Stimulated activated CD8-positive, alpha-beta memory T cell treated with anti-CD3 and anti-CD28 coated beads, Interleukin-7, amount 100 ng/mL, for 24 hours (primary cell): ENCODE measurements around the gene MYH7.
"Not testable (repeated sequence)": the region's sequence is repeated elsewhere in the genome, so short reads cannot be mapped to it uniquely, and the experiment has no call there.

ENCODE experiments used
- DNase-seq: peaks from one replicate; pipeline ENCODE4 v3.0.0-alpha.2; 2020; ENCODE audit warnings: low read depth

Gene MYH7

DNA sequence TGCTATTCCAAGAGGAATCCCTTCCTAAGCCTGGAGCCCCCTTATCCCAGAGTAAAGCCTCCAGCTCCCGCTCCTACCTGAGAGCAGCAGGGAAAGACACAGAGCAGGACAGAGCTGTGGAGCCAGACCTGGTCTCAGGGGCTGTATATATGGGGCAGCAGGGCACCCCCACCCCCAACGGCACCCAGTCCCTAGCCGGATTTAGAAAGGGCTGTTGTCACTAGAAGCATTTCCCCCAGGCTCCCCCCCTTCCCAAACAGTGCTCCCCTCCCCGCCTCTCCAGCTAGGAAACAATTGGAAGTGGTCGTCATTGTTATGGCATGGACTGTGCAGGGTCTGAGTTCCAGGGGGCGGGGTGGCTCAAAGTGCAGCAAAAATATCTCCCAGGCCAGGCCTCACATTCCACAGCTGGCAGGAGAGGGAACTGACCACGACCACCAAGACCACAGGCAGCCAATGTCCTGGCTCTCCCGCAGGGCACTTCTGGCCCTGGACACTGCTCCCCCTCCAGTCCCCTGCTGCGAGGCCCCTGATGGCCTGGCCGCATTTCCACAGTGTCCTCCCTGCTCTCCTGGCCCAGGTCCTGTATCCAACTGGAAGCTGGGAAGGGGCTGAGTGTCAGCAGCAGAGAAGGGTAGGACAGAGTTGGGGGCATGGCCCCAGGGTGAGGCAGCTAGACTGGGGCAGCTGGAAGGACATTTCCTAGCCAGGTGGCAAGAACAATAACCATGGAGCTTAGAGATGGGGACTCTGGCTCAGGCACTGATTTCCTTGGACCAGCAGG lies at the start of gene MYH7:
MYH7 (minus strand) TSS at position 118 of the 784 bp plus-strand sequence. CDS start 1,928 bp downstream, outside the sequence.
- no peak for DNase-seq

DNA sequence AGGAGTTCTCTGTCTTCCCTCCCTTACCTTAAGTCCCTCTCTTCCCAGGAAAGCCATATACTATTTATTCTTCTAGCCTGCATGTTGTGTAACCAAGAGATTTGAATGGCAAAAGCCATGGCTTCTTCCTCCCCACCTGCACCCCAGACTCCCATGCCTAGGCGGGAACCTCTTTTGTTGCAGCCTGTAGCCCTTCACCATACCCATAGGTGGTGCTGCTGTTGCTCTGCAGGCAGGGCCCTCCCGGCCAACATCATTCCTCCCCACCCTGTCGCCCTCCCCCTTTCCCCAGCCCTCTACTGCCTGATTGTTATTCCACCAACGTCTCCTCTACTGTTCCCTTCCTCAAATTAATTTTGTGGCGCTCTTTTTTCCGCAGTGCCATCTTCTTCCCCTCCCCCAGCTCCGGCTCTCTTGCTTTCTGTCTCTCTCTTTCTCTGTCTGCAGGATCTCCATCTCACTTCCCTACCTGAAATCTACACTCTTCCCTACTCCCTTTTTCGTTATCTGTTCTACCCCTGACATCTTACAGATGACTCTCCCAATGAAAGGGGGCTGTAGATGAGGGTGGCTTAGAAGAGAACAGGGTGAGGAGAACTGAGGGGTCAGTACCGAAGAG lies 47.9 kb upstream of the MYH7 start:
- DNase-seq = no peak

GRCh38 chr14:23482823-23483148 lies 47.3 kb upstream of the MYH7 start:
- no peak for DNase-seq

GRCh38 chr14:23481979-23482822 lies 46.7 kb upstream of the MYH7 start:
- DNase-seq = no peak

DNA sequence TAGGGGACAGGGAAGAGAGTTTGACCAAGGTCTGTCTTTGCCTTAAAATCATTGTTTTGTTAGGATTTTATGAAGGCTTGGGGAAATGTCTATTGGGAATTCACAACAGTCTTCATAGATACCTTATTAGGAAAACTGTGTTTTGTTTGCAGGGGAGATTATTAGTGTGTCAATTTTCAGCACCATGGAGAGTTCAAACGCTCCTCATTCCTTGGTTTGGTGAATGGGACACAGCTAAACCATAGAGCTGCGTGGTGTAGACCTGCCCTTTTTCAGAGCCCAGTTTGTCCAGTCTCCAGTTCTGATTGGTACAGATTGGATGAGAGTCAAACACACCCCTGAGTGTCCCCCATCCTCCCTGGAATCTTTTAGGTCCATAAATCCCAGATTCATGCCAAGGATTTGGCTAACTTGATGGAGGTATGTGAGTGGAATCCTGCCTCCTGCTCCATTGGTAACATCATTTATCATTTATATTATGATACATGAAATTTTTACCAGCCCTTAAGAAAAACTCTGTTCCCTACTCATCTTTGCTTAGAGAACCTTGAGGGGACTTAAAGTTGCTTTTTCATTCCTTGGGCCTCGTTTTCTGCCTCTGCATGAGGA lies 46.0 kb upstream of the MYH7 start:
- DNase-seq = no peak

DNA sequence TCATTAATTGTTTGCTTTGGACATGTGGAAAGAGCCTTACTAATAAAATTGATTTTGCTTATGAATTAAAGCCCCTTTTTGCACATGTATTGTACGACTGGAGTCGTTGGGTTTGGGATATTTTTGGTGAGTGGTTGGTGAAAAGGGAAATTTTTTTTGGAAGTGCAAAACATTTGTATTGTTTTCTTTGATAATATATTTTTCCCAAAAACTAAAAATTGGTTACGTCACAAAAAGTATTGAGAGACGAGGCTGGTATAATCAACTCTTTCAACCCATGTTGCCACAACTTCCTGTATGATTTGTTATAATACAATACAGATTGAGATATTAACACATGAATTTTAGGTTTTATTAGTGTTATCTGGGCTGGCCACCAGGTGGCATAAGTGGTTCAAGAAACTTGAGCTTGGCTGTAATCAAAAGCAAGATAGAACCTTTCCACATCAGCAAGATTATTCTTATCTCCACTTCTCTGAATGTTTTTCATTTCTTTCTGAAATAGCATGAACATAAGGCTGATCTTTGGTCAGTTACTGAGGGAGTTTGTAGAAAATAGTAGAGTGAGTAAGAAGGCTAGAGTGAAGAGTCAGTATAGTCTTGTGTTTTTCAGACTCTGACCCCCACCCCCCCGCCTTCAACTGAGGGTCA lies 42.8 kb upstream of the MYH7 start:
- DNase-seq = peak; percentile 29

- no peak for DNase-seq
Measured at GRCh38 chr14:23470947-23471346, 35.5 kb upstream of the MYH7 start.

DNA sequence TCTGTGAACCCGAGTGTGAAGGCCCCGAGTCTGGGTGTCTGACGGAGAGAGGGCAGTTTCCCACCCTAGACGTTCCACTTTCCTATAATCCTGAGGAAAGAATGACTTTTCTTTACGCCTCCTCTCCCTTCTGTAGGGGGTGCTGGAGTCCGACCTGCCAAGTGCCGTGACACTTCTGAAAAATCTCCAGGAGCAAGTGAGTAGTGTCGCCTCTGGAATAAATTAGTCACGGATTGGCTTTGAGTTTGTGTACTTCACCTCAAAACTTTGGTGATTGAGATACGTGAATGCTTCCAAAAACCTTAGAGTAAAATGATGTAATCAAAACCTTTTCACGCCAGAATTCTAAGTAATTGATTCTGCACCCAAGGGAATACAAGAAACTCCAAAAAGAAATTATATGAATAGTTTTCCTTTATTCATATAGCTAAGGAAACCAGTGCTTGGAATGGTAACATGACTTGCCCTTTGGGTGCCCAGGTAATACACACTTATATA lies 34.5 kb upstream of the MYH7 start:
- no peak for DNase-seq

- peak; percentile 83 for DNase-seq
Measured at GRCh38 chr14:23469127-23469905, 33.9 kb upstream of the MYH7 start, which contains the start of gene NGDN. Gene NGDN (plus strand): TSS chr14:23469703. CDS start chr14:23469716, 13 bp downstream.

- no peak for DNase-seq
Measured at GRCh38 chr14:23468704-23469126, 33.3 kb upstream of the MYH7 start.

- no peak for DNase-seq
Measured at GRCh38 chr14:23465261-23465660, 29.8 kb upstream of the MYH7 start.

- no peak for DNase-seq
Measured at GRCh38 chr14:23464700-23465099, 29.2 kb upstream of the MYH7 start.

DNA sequence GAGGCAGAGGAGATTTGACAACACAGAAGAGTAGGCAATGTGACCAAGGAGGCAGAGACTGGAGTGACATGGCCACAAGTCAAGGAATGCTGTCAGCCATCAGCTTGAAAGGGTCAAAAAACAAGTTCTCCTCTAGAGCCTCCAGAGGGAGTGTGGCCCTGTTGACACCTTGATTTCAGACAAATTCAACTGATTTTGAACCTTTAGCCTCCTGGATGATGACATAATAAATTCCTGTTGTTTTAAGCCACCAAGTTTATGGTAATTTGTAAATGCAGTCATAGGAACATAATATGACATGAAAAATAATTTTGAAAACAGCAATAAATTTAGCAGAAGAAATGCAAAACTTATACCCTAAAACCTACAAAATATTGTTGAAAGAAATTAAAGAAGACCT lies 25.5 kb upstream of the MYH7 start:
- DNase-seq = no peak

- no peak for DNase-seq
Measured at GRCh38 chr14:23457587-23458445, 22.4 kb upstream of the MYH7 start.

- DNase-seq = not testable (repeated sequence)
Measured at GRCh38 chr14:23456883-23457586, 21.6 kb upstream of the MYH7 start.

DNA sequence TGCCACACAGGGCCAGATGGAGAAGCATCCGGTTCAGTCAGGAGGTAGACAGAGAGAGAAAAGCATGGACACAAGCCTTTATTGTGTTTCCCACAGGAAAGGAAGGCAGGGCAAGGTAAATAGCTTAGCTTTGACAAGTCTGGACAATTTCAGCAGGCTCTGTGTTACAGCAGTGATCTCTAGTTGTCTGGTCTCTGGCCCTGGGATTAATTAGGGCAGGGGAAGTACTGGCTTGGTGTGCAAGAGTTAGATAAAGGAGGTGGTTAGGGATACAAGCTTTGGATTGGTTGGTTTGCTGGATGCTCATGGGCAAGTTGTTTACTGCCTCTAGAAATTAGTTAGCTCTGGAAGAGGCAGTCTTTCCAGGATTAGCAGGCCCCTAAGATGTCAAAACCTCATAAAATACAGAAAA lies 19.0 kb upstream of the MYH7 start:
- DNase-seq = no peak

DNA sequence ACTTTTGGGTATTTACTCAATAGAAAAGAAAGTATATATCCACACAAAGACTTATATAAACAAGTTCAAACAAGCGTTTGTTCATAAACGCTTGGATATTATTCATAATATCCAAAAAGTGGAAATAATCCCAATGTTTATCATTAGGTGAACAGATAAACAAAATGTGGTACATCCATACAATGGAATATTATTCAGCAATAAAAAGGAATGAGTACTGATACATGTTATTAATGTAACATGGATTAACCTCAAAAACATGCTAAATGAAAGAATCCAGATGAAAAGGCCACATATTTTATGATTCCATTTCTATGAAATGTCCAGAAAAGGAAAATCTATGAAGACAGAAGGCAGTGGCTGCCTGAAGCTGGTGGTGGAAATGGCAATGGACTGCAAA lies 16.8 kb upstream of the MYH7 start:
- no peak for DNase-seq

DNA sequence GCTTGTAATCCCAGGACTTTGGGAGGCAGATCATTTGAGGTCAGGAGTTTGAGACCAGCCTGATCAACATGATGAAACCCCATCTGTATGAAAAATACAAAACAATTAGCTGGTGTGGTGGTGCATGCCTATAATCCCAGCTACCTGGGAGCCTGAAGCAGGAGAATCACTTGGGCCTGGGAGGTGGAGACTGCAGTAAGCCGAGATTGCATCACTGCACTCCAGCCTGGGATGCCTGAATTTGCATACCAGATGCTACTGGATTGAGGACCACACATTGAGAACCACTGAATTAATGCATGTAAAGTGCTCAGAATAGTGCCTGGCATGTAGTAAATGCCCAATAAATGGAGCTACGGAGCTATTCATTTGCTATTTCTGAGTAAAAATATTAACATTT lies 14.9 kb upstream of the MYH7 start:
- DNase-seq = no peak

- DNase-seq = no peak
Measured at GRCh38 chr14:23449314-23449713, 13.9 kb upstream of the MYH7 start.
